Measurements from ENCODE around the gene SLC38A6.

The SLC38A6 gene

DNA sequence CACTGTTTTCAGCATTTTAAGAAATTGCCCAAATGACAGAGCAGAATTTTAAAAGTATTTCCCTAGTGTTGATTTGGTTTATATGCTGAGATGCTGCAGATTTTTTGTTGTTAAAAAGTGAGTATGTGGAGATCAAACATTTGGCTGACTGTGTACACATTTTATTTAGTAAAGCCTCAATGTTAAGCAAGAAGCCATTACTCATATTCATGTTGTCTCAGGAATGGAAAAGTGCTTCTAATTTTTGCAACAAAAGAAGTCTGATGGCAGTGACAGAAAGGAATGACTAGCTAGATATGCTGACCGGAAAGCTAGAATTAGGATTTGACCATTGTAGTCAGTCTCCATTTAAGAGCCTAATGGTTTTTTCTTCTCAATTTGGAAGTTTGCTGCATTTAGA is 22.5 kb downstream of the SLC38A6 start:
- Mint-ChIP-seq H3K27ac (no peak overlapping the region), H3K36me3 (ENCODE audit: low read depth) (peaks cover 52% of the 10 kb centered on the region), H3K4me1 (no peaks in the 10 kb centered on the region), H3K9me3 (peaks cover 23% of the 10 kb centered on the region), H3K4me3 (no peak overlapping the region), H3K27me3 (ENCODE audit: low read depth, poor library complexity) (no peaks in the 10 kb centered on the region)
- no peak for TF ChIP-seq CTCF (IDR thresholded peaks at IDR 0.05)
- DNase-seq: no peak

- DNase-seq: no peak
- TF ChIP-seq CTCF (IDR thresholded peaks at IDR 0.05): no peak
- peaks cover 18% of the 10 kb centered on the region for H3K36me3 Mint-ChIP-seq (ENCODE audit: low read depth)
- peaks cover 12% of the 10 kb centered on the region for H3K4me1 Mint-ChIP-seq
- no peaks in the 10 kb centered on the region for H3K27me3 Mint-ChIP-seq (ENCODE audit: low read depth, poor library complexity)
- no peak overlapping the region for H3K4me3 Mint-ChIP-seq
- H3K9me3 Mint-ChIP-seq: peaks cover 17% of the 10 kb centered on the region
- H3K27ac Mint-ChIP-seq: no peak overlapping the region
Observed at GRCh38 chr14:61019537-61019936, 38.5 kb downstream of the SLC38A6 start.

- Mint-ChIP-seq H3K27ac (no peak overlapping the region), H3K27me3 (ENCODE audit: low read depth, poor library complexity) (no peaks in the 10 kb centered on the region), H3K4me3 (no peak overlapping the region), H3K36me3 (ENCODE audit: low read depth) (no peaks in the 10 kb centered on the region), H3K4me1 (peaks cover 32% of the 10 kb centered on the region), H3K9me3 (no peaks in the 10 kb centered on the region)
- peak; percentile 92 for TF ChIP-seq CTCF (IDR thresholded peaks at IDR 0.05)
- DNase-seq: peak; percentile 52
Observed at GRCh38 chr14:61025251-61026223, 44.5 kb downstream of the SLC38A6 start.

DNA sequence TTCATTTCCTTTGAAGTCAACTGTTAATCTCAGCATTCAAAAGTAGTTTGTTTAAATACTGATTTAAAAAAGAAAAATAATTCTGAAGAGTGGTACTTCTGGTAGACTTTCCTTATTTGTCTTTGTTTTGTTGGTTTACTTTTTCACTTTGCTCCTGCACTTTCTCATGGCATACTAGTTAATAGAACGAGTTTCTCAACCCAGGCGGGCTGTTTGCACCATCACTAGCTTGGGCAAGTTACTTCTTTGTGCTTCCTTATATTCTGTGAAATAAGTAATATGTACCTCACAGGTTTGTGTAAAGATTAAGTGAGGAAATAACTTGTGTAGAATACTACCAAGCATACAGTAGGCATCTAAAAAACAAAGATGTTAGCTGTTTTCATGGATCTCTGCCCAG is 45.5 kb downstream of the SLC38A6 start:
- Mint-ChIP-seq H3K36me3 (ENCODE audit: low read depth) (peaks cover 2% of the 10 kb centered on the region), H3K4me1 (peaks cover 36% of the 10 kb centered on the region), H3K9me3 (no peaks in the 10 kb centered on the region), H3K27ac (no peak overlapping the region), H3K4me3 (no peak overlapping the region), H3K27me3 (ENCODE audit: low read depth, poor library complexity) (no peaks in the 10 kb centered on the region)
- no peak for DNase-seq
- TF ChIP-seq CTCF (IDR thresholded peaks at IDR 0.05): no peak

- Mint-ChIP-seq H3K4me1 (peaks cover 24% of the 10 kb centered on the region), H3K36me3 (ENCODE audit: low read depth) (peaks cover 7% of the 10 kb centered on the region), H3K27me3 (ENCODE audit: low read depth, poor library complexity) (no peaks in the 10 kb centered on the region), H3K27ac (no peak overlapping the region), H3K4me3 (no peak overlapping the region), H3K9me3 (no peaks in the 10 kb centered on the region)
- DNase-seq: no peak
- TF ChIP-seq CTCF (IDR thresholded peaks at IDR 0.05): no peak
Observed at GRCh38 chr14:61031026-61031425, 50.0 kb downstream of the SLC38A6 start.

- H3K4me1 Mint-ChIP-seq: peaks cover 19% of the 10 kb centered on the region
- no peaks in the 10 kb centered on the region for H3K27me3 Mint-ChIP-seq (ENCODE audit: low read depth, poor library complexity)
- peaks cover 7% of the 10 kb centered on the region for H3K36me3 Mint-ChIP-seq (ENCODE audit: low read depth)
- no peak overlapping the region for H3K27ac Mint-ChIP-seq
- no peak overlapping the region for H3K4me3 Mint-ChIP-seq
- TF ChIP-seq CTCF (IDR thresholded peaks at IDR 0.05): no peak
- H3K9me3 Mint-ChIP-seq: no peaks in the 10 kb centered on the region
- DNase-seq: no peak
Observed at GRCh38 chr14:61033054-61033453, 52.0 kb downstream of the SLC38A6 start.
